Peyer's patch (tissue), 4 donors: Measurements from ENCODE around the gene SLC9A3. TPM values are rescaled to one million over a fixed set of nuclear protein-coding genes. Genes with fewer than 3 reads are reported as not detected.

Experiments used
- DNase-seq, 3 donors: peaks; one replicate each; pipeline ENCODE4 v3.0.0-alpha.2; 2017 to 2019
- H3K27ac ChIP-seq, 4 donors: fragments of 200-600 bp; sonication (generic); one replicate each; pipeline ENCODE4 v1.5.1; 2016 to 2019
- H3K27me3 ChIP-seq, 2 donors: fragments of 200-600 bp; sonication (generic); one replicate each; pipeline ENCODE4 v1.5.1; 2019
- H3K36me3 ChIP-seq, 3 donors: fragments of 200-600 bp; sonication (generic); one replicate each; pipeline ENCODE4 v1.5.1; 2016 to 2019
- H3K4me1 ChIP-seq, 4 donors: fragments of 200-600 bp; sonication (generic); one replicate each; pipeline ENCODE4 v1.5.1; 2016 to 2019
- H3K4me3 ChIP-seq, 4 donors: fragments of 200-600 bp; sonication (generic); 1 replicate in 3 of 4; 2 replicates in 1 of 4; pipeline ENCODE4 v1.5.1; 2016 to 2019; ENCODE audit warnings: mild to moderate bottlenecking in 1 of 4
- H3K9me3 ChIP-seq, 4 donors: fragments of 200-600 bp; sonication (generic); one replicate each; pipeline ENCODE4 v1.5.1; 2016 to 2019; ENCODE audit warnings: mild to moderate bottlenecking in 1 of 4
- CTCF ChIP-seq, 6 experiments: fragments of 450-650 bp in 4 of 6; fragments of 200-600 bp in 2 of 6; sonication (generic) in 1 of 6; IDR thresholded peaks; one replicate each; pipeline ENCODE4 v1.5.1; 2017 to 2019; ENCODE audit warnings: antibody characterized with exemption in 6 of 6, mild to moderate bottlenecking in 3 of 6, moderate library complexity in 1 of 6
- POLR2A ChIP-seq, 2 donors: fragments of 450-650 bp; IDR thresholded peaks; one replicate each; pipeline ENCODE4 v1.5.1; 2017; ENCODE audit warnings: antibody characterized with exemption in 2 of 2, mild to moderate bottlenecking in 2 of 2, moderate library complexity in 2 of 2
- total RNA-seq, 4 donors: library from RNA; depleted of rRNA; stranded (reverse); fragments of >200 nt; gene quantifications; one replicate each; pipeline ENCODE4 v1.1.0, GENCODE V29; 2016

Gene SLC9A3
- total RNA-seq, 4 donors from 2014 or later = 16.5 to 320 (median 283) TPM

GRCh38 chr5:478369-478981 is 45.8 kb downstream of the SLC9A3 start:
- Histone ChIP-seq H3K9me3 (no peaks in the 10 kb centered on the region), H3K4me1 (peaks cover 0 to 25% (median 5%) of the 10 kb centered on the region in 4 donors), H3K4me3 (no peak overlapping the region), H3K36me3 (peaks cover 0 to 6% (median 0%) of the 10 kb centered on the region in 3 donors), H3K27me3 (no peaks in the 10 kb centered on the region), H3K27ac (no peak overlapping the region)
- no peak for DNase-seq
- TF ChIP-seq CTCF (IDR thresholded peaks at IDR 0.05) = no peak
- no peak for TF ChIP-seq POLR2A (IDR thresholded peaks at IDR 0.05)

DNA sequence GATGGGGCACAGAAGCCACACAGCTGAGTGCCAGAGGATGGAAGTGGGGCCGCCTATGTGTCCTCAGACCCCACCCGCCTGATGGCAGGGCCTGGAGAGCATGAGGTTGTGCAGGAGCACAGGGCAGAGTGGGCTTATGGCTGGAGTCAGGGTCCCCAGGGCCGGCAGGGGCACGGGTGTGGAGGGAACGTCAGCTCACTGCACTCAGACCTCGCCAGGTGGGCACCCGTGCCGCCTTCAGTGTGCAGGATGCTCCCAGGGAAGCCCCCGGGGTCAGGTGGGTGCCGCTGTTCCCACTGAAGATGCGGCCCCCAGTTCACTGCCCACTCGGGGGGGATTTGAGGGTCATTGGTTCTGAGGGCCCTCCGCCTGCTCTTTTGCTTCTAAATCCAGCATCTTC is 46.4 kb downstream of the SLC9A3 start:
- Histone ChIP-seq H3K27me3 (no peaks in the 10 kb centered on the region), H3K4me1 (peaks cover 0 to 25% (median 5%) of the 10 kb centered on the region in 4 donors), H3K9me3 (no peaks in the 10 kb centered on the region), H3K27ac (no peak overlapping the region), H3K36me3 (peaks cover 0 to 6% (median 0%) of the 10 kb centered on the region in 3 donors), H3K4me3 (no peak overlapping the region)
- DNase-seq = no peak
- no peak for TF ChIP-seq CTCF (IDR thresholded peaks at IDR 0.05)
- no peak for TF ChIP-seq POLR2A (IDR thresholded peaks at IDR 0.05)

DNA sequence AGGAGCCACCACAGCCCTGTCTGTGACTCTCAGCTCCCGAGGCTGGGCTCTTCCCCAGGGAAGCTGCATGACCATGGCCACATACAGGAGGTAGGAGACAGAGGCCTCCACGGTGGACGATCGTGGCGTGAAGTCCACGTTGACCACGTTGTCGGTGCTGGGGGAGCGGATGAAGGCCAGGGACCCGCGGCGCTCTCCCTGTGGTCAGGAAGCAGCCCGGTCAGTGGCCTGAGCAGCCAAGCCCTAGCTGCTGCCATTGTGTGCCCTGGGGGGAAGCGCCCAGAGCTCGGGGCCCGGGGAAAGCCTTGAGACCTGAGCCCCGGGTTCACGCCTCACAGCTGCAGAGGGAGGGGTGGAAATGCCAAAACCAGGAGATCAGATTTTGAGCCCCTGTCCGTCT is 47.0 kb downstream of the SLC9A3 start:
- Histone ChIP-seq H3K27me3 (no peaks in the 10 kb centered on the region), H3K4me3 (no peak overlapping the region), H3K36me3 (peaks cover 0 to 6% (median 0%) of the 10 kb centered on the region in 3 donors), H3K27ac (no peak overlapping the region), H3K9me3 (no peaks in the 10 kb centered on the region), H3K4me1 (peaks cover 0 to 29% (median 7%) of the 10 kb centered on the region in 4 donors)
- DNase-seq = no peak
- no peak for TF ChIP-seq POLR2A (IDR thresholded peaks at IDR 0.05)
- no peak for TF ChIP-seq CTCF (IDR thresholded peaks at IDR 0.05)

- no peak for TF ChIP-seq CTCF (IDR thresholded peaks at IDR 0.05)
- TF ChIP-seq POLR2A (IDR thresholded peaks at IDR 0.05) = no peak
- no peak overlapping the region for H3K27ac ChIP-seq
- H3K36me3 ChIP-seq = peaks cover 0 to 6% (median 0%) of the 10 kb centered on the region in 3 donors
- no peaks in the 10 kb centered on the region for H3K27me3 ChIP-seq
- no peaks in the 10 kb centered on the region for H3K9me3 ChIP-seq
- no peak overlapping the region for H3K4me3 ChIP-seq
- H3K4me1 ChIP-seq = peaks cover 0 to 34% (median 11%) of the 10 kb centered on the region in 4 donors
- no peak for DNase-seq
Measured at GRCh38 chr5:476814-477175, 47.5 kb downstream of the SLC9A3 start.

DNA sequence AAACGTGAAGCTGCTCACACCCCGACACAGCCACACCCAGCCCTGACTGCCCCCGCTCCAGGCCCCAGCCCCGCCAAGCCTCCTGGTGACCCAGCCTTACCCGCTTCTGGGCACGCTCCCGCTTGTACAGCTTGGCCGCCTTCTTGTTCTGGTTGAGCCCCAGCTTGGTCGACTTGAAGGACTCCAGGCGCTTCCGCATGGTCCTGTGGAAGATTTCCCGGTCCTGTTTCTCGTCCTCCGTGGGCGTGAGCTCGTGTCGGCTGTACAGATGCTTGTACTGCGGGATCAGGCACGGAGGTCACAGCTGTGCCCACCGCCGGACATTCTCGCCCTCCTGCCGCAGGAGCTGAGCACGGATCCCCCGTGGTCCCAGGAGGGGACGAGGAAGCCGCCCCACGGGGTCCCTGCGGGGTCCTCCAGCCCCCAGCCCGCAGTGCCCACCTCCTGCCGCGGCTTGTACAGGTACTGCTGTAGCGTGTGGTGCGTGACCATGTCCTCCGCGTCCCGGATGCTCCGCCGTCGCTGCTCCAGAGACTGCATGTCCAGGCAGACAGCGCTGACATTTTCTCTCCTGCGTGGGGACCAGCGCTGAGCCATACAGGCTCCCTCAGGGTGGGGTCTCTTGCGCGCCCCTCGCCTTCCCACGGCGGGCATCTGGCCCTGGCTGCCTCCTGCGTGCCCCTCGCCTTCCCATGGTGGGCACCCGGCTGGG is 48.0 kb downstream of the SLC9A3 start:
- peaks cover 0 to 39% (median 16%) of the 10 kb centered on the region in 4 donors for H3K4me1 ChIP-seq
- H3K27ac ChIP-seq = no peak overlapping the region
- H3K27me3 ChIP-seq = no peaks in the 10 kb centered on the region
- peaks cover 0 to 6% (median 0%) of the 10 kb centered on the region in 3 donors for H3K36me3 ChIP-seq
- no peaks in the 10 kb centered on the region for H3K9me3 ChIP-seq
- H3K4me3 ChIP-seq = no peak overlapping the region
- no peak for DNase-seq
- TF ChIP-seq POLR2A (IDR thresholded peaks at IDR 0.05) (no peak), CTCF (IDR thresholded peaks at IDR 0.05) (no peak)
